CD1c-positive myeloid dendritic cell (primary cell): Measurements from ENCODE around the gene RHEX.

ENCODE experiments used
- DNase-seq: peaks from one replicate; pipeline ENCODE4 v3.0.0-alpha.2; 2016; ENCODE audit errors: extremely low spot score

RHEX gene

DNA sequence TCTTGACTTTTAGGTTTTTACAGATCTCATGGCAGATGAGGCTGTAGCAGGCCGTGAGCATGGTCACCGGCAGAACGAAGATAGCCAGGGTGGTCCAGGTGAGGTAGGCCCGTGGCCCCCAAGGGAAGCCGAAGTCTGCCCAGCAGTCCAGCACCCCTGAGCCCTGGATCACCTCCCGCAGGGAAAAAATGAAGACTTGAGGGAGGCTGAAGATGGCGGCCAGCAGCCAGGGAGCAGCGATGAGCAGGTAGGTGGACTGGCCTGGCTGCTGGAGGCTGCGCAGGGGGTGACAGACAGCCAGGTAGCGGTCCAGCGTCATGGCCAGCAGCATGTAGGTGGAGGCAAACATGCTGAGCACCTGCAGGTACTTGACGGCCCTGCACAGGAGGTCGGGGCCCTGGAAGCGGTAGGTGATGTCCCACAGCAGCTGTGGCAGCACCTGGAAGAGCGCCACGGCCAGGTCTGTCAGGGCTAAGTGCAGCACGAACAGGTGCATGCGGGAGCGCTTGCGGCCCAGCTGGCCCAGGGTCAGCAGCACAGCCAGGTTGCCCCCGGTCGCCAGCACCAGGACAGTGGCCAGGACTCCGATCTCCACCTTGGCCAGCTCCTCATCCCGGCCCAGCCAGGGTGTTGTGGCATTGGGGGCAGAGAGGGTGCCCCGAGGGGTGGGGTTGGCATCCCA lies 63.4 kb downstream of the RHEX start:
- no peak for DNase-seq

GRCh38 chr1:206116873-206117150 lies 63.8 kb downstream of the RHEX start:
- DNase-seq: no peak

DNA sequence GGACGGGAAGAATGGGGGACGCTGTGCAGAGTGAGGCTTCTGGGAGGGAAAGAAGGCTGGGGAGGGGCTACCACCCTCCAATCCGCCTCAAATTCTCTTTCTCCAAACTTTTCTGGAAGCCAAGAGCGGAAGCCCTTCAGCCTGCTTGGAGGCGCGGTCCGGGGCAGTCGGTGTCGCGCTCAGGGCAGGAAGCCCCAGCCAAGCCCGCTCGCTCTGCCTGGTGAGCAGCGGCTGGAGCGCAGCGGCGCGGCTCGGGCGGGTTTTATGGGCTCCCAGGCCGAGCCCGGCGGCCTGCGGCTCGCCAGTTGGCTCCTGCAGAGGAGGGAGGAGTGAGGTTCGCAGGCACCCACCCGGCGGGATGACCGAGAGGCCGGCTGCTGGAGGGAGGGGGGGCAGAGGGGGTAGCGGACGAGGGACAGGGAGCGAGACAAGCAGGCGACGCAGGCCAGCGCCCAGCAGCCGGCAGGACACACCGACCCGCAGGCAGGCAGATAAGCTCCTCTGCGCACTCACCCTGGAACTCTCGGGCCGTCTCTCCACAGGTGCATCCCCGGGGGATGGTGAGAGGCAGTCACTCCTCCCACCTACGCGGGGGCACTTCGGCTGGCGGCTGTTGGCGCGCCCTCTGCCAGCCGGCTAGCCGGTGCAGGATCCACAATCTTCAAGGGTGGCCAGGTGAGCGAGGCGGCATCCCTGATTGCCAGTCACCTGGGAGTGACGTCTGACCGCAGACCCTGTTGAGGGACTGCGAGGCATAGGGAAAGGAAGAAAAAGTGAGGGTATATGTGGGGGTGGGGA lies 64.4 kb downstream of the RHEX start, which contains the start of gene AVPR1B:
Gene AVPR1B, minus strand, starts transcription at position 238 of the 798 bp plus-strand sequence. CDS start 498 bp downstream, outside the sequence.
- DNase-seq: peak; percentile 20

DNA sequence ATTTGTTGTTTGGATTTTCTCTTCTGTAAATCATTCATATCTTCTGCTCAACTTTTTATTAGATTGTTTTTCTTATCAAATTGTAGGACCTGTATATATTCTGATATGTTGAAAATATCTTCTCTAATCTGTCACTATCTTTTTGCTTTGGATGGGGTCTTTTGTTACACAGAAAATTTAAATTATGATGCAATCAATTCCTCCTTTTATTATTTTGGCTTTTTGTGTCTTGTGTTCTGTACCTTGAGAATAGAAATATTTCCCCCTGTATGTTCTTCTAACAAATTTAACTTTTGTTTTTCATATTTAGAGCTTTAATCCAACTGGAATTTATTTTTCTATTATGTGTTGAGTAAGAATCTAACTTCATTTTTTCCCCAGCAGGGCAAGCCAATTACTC lies 67.4 kb downstream of the RHEX start:
- no peak for DNase-seq

DNA sequence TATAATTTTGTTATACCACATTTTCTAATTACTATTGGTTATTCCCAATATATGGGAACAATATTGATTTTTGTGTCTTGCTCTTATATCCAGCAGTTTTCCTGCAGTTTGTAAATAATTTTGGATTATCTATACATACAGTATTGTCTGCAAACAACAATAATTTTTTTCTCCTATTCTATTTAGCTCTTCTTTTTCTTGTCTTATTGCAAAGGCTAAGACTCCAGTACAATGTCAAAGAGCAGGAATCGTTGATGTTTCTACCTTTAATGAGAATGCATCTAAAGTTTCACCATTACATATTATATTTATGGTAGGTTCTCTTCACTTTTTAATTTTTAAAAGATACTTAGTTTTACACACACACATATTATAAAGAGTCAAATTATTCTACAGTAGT lies 68.3 kb downstream of the RHEX start:
- DNase-seq: no peak

DNA sequence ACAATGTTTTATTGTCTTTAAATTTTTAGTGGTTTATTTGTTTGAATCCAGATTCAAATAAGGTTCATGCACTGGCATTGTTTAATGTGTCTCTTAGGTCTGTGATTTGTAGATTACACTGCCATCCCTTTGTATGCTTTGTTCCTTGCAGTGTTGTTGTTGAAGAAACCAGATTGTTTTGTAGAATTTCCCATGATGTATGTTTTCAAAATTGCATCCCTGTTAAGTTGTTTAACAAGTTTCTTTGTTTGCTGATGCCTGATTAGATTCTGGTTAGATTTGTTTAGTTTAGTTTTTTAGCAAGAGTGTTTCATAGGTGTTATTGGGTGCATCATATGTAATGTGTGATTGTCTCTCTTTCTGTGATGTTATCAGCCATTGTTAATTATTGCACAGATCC lies 69.7 kb downstream of the RHEX start:
- DNase-seq: no peak

DNA sequence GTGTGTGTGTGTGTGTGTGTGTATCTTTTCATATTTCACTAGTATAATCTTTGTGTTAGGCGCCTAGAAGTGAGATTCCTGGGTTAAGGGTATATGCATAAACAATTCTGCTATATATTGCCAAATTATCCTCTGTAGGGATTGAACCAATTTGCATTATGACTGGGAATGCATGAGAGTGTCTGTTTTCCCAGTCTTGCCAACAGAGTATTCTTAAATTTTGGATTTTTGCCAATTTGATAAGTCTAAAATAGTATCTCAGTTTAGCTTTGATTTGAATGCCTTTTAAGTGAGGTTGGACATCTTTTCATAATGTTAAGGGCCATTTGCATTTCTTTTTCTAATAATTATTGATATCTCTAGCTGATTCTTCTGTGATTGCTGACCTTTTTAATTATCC lies 72.4 kb downstream of the RHEX start:
- DNase-seq: no peak

- no peak for DNase-seq
These were observed 74.4 kb downstream of the RHEX start for GRCh38 chr1:206127336-206127735.

GRCh38 chr1:206128196-206128595 lies 75.2 kb downstream of the RHEX start:
- peak; percentile 56 for DNase-seq

DNA sequence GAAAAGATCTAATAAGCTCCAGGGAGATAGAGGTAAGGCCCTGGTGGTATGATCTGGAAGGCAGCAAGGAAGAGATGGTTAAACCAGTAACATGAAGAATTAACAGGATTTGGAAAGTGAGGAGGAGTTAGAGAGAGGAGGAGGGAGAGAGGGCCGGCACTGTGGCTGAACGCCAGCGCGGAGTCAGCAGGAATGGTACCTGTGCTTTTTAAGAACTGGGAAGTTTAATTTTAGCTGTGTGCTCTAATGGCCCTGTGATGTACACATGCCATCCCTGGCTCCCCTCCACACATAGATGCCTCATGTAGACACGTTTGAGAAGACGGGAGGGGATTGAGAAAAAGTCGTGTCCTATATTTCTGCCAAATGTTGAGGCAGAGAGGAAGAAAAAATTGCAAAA lies 78.1 kb downstream of the RHEX start:
- no peak for DNase-seq

DNA sequence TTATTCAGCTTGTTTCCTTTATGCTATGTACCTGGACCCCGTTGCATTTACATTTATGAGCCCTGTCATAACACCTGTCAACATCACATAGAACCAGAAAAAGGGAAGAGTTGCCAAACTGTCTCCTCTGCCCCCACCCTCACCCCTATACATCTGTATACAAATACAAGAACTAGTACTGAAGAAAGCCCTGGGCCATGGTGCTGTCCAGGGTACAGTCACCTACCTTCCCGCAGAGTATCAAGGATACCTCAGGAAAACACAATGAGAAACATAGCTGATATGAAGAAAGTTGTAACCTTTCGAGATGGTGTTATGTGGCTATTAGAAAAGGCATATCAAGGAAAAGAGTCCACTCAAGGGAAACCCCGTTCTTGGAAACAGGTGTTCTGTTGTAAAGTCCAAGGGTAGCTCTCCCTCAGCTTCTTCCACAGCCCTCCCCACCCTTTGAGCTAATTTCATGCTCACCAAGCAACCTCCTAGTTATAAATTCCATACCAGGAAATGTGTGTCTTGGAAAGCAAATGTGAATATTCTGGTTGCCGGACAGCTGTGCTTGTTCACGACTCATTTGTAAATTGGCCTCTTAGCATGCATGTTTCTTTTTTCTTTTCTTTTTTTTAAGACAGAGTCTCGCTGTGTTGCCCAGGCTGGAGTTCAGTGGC lies 80.9 kb downstream of the RHEX start:
- DNase-seq: no peak

- DNase-seq: no peak
These were observed 82.3 kb downstream of the RHEX start for GRCh38 chr1:206135248-206135647.

DNA sequence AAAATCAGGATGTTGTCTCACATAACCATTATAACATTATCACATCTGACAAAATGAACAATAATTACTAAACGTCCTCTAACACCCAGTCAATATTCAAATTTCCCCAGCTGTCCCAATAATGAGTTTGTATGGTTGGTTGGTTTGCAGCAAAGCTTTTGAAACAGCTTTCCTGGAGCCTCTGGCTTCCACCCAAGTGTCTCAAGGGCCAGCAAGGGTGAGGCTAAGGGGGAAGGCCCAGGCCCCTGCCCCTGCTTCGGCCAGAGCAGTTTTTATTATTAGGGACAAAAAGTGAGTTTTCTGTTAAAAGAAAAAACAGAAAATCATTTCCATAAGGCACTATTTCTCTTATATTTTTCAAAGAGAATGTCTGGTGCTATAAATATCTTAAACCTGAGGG lies 83.3 kb downstream of the RHEX start:
- DNase-seq: no peak

GRCh38 chr1:206142011-206142410 lies 89.0 kb downstream of the RHEX start:
- no peak for DNase-seq

- DNase-seq: no peak
These were observed 89.8 kb downstream of the RHEX start for GRCh38 chr1:206142770-206143169.

- no peak for DNase-seq
These were observed 90.7 kb downstream of the RHEX start for GRCh38 chr1:206143537-206144172.

DNA sequence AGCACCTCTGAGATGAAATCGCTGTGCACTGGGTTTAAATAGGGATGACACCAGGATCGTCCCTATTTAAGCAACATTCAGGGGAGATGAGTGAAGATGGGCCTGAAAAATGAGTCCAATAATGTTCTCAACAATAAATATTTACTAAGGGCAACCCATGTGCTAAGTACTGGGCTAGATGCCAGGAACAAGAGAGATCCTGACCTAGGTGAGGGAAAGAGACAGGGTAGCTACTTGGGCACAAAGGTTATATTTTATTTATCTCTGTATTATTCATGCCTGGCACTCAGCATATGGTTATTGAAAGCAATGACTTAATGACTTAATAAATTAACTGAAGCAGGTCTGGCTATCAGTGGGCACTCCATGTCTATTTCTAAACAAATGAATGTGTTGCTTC lies 91.6 kb downstream of the RHEX start:
- DNase-seq: no peak

DNA sequence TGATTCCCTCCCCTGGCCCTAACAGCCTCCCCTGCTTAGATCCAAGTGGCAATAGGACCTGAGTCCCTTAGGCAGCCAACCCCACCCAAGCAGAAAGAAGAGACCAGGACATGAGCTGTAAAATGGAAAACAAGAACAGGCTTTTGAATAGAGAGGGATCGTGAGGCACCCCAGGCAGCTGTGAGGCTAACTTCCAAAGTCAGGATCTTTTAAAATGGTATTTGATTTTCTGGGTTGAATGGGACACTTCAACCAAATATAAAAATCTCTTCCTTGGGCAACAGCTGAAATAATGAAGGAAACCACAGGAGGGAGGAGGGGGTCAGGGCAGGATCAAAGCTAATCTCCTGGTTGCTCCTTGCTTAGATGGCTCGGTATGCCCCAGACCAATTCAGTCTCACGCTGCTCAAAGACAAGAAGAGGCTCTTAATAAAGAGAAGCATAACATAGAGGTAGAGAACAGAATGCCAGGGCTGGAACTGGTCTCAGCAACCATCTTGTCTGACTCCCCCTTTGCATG lies 92.9 kb downstream of the RHEX start:
- DNase-seq: no peak
